Measurements from ENCODE around the gene DTHD1.

- TF ChIP-seq CTCF (conservative IDR thresholded peaks at IDR 0.05) (no peak), EZH2 (IDR thresholded peaks at IDR 0.05; ENCODE audit: low read depth) (no peak)
Observed at GRCh38 chr4:36236159-36236558, 45.3 kb upstream of the DTHD1 start.

Measured in PC-9 (cell line).